ENCODE data around the gene ARMH4.

ARMH4 gene

DNA sequence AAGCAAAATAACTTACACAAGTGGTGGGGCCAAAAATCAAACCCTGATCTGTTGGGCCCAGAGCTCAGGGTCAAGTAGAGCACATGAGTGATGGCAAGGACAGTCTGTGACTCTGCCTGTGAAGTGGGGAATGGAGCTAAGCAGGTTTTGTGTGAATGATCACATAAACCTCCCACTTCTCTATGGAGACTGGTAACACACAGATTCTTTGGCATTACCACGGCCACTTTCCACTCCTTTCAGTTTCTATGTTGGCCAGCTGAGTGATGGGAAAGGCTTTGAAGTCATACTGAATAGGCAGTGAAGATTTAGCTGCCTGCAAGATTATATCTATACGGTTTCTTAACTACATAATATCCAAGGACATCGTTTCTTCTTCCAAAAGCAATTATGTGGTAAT, 97.9 kb downstream of the ARMH4 start:
- TF ChIP-seq, protein P1, sequence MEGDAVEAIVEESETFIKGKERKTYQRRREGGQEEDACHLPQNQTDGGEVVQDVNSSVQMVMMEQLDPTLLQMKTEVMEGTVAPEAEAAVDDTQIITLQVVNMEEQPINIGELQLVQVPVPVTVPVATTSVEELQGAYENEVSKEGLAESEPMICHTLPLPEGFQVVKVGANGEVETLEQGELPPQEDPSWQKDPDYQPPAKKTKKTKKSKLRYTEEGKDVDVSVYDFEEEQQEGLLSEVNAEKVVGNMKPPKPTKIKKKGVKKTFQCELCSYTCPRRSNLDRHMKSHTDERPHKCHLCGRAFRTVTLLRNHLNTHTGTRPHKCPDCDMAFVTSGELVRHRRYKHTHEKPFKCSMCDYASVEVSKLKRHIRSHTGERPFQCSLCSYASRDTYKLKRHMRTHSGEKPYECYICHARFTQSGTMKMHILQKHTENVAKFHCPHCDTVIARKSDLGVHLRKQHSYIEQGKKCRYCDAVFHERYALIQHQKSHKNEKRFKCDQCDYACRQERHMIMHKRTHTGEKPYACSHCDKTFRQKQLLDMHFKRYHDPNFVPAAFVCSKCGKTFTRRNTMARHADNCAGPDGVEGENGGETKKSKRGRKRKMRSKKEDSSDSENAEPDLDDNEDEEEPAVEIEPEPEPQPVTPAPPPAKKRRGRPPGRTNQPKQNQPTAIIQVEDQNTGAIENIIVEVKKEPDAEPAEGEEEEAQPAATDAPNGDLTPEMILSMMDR (IDR thresholded peaks at IDR 0.05; ENCODE audit: unreplicated experiment in 3 of 3): no peak
- H3K4me3 Mint-ChIP-seq: no peak overlapping the region
- no peak overlapping the region for H3K27ac Mint-ChIP-seq
- no peaks in the 10 kb centered on the region for H3K9me3 Mint-ChIP-seq
- peaks cover 3% of the 10 kb centered on the region for H3K36me3 Mint-ChIP-seq (ENCODE audit: low read depth)
- no peaks in the 10 kb centered on the region for H3K27me3 Mint-ChIP-seq (ENCODE audit: low read depth)
- H3K4me1 Mint-ChIP-seq: no peaks in the 10 kb centered on the region

DNA sequence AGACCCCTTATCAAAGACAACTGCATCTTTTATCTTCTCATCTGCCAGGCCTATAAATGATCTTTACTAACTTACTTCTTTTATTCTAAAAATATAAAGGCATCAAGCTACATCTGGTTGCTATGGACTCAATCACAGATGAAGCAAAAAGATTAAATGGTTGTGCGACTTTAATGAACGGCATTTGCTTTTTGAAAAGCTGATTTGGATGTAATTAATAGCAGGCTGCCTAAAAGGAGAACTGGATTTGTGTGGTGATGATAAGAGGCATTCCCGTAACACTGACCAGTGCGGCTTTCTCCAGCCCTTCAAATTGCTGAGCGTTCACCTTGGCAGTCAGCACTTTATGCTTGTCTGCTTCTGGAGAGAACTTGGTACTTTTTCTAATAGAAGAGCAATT, 103.8 kb downstream of the ARMH4 start:
- no peaks in the 10 kb centered on the region for H3K27me3 Mint-ChIP-seq (ENCODE audit: low read depth)
- peaks cover 3% of the 10 kb centered on the region for H3K9me3 Mint-ChIP-seq

DNA sequence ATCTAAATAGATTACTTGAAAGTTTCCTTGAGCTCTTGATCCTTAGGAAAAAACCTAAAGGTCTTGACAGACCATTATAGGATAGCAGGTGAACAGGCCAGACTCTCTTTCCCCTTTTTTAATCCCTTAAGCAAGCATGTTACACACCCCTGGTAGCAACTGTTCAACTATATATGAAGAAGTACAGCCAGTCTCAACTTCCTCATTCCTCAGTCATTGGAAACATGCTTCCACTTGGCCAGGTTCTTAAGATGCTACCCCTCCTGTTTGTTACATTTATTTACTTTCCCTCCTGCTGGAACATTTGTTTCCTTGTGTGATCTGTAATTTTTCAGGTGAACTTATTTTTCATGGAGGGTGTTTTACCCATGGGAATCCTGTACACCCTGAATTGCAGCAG, 124.1 kb downstream of the ARMH4 start:
- Mint-ChIP-seq H3K27me3 (ENCODE audit: low read depth) (no peaks in the 10 kb centered on the region), H3K27ac (no peak overlapping the region), H3K36me3 (ENCODE audit: low read depth) (peaks cover 4% of the 10 kb centered on the region), H3K9me3 (no peaks in the 10 kb centered on the region), H3K4me3 (no peak overlapping the region), H3K4me1 (no peaks in the 10 kb centered on the region)
- TF ChIP-seq, protein P1 (IDR thresholded peaks at IDR 0.05; ENCODE audit: unreplicated experiment in 3 of 3): no peak

More for the DNA sequence above, 103.8 kb downstream of the ARMH4 start:
- Mint-ChIP-seq H3K4me3 (no peak overlapping the region), H3K27ac (no peak overlapping the region), H3K4me1 (peaks cover 5% of the 10 kb centered on the region), H3K36me3 (ENCODE audit: low read depth) (no peaks in the 10 kb centered on the region)
- TF ChIP-seq, protein P1 (IDR thresholded peaks at IDR 0.05; ENCODE audit: unreplicated experiment in 3 of 3): no peak

DNA sequence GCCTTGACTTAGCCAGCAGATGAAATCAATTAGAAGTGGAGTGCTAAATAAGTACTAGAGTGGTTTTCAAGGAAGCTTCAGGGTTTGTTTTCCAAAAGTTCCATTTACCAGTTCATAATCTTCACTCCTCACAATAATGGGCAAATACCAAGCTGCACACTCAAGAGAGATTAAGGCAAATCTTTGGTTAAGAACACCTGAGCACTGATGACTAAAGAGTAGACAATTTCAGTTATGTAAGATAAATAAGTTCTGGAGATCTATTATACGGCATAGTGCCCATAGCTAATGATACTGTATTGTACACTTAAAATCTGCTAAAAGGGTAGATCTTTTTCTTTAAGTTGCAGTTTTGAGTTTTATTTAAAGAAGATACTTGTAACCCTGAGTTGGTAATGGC, 125.0 kb downstream of the ARMH4 start:
- TF ChIP-seq, protein P1 (IDR thresholded peaks at IDR 0.05; ENCODE audit: unreplicated experiment in 3 of 3): no peak
- Mint-ChIP-seq H3K27me3 (ENCODE audit: low read depth) (no peaks in the 10 kb centered on the region), H3K27ac (no peak overlapping the region), H3K9me3 (no peaks in the 10 kb centered on the region), H3K4me1 (no peaks in the 10 kb centered on the region), H3K4me3 (no peak overlapping the region), H3K36me3 (ENCODE audit: low read depth) (peaks cover 4% of the 10 kb centered on the region)

DNA sequence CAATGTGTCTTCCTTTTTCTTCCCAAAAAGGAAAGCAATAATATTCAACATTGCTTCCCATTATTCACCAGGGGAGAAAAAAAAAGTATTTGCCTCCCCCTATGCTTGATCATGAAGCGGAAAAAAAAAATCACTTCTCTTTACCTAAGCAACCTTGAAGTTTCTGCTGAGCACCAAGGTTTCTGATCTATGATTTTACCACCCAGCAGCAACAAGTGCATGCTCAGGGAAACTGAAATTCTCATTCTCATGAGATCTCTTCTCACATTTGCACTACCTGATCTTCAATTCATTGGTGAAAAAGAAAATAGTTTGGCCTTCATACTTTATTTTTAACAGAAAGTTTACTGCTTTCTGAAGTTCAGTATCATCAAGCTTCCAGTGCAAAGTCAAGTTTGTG, 125.8 kb downstream of the ARMH4 start:
- no peak overlapping the region for H3K4me3 Mint-ChIP-seq
- H3K36me3 Mint-ChIP-seq (ENCODE audit: low read depth): peaks cover 4% of the 10 kb centered on the region
- no peaks in the 10 kb centered on the region for H3K27me3 Mint-ChIP-seq (ENCODE audit: low read depth)
- no peaks in the 10 kb centered on the region for H3K9me3 Mint-ChIP-seq
- TF ChIP-seq, protein P1 (IDR thresholded peaks at IDR 0.05; ENCODE audit: unreplicated experiment in 3 of 3): no peak
- H3K27ac Mint-ChIP-seq: no peak overlapping the region
- H3K4me1 Mint-ChIP-seq: no peaks in the 10 kb centered on the region

DNA sequence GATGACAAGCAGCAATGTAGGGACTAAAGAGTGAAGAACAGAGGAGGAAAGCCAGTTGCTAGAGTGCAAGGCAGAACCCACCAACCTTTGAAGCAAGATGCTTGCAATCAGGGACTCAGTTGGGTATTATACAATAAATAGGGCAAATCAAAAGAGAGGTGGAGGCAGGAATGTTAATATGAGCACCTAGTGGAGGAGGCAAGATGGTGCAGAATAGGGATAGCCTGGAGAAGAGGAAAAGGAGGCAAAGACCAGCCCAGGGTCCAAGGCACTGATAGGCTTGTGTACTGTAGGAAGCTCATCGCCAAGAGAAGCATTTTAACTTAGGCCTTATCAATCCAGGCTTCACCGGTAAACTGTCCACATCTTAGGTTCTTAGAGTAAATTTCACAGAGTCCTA, 137.2 kb downstream of the ARMH4 start:
- Mint-ChIP-seq H3K27ac (no peak overlapping the region), H3K9me3 (no peaks in the 10 kb centered on the region), H3K4me1 (no peaks in the 10 kb centered on the region), H3K27me3 (ENCODE audit: low read depth) (no peaks in the 10 kb centered on the region), H3K4me3 (no peak overlapping the region), H3K36me3 (ENCODE audit: low read depth) (no peaks in the 10 kb centered on the region)
- TF ChIP-seq, protein P1 (IDR thresholded peaks at IDR 0.05; ENCODE audit: unreplicated experiment in 3 of 3): no peak
